Measurements from ENCODE around the gene TSSC4.

TSSC4 gene

DNA sequence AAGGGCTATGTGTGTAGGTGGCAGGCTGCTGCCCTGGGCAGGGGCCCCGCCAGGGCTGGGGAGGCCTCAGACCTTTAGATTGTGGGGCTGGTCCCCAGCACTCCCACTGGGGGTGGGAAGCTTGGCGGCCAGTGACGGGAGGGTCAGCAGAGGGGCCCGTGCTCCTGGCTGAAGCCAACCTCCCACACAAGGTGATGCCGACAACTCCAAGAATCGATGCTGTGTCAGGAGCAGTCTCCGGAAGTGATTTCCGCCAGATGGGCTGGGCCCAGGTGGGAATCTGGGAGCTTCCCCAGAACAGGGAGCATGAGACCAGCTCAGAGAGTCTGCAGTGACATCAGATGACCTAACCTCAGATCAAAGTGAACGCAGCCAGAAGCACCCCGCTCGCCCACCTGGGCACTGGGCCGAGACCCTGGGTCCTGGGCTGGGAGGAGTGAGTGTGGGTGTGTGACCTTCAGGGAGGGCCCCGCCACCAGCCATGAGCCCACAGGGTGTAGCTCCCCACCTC, 36.0 kb downstream of the TSSC4 start:
- no peaks in the 10 kb centered on the region for H4K20me1 ChIP-seq (ENCODE audit: control insufficient read depth, insufficient read depth, low read depth, low read length)
- H3K4me2 ChIP-seq (ENCODE audit: low read length): no peak overlapping the region
- H3K9me3 ChIP-seq (ENCODE audit: control insufficient read depth, insufficient read depth, low read length): no peaks in the 10 kb centered on the region
- no peak overlapping the region for H3K4me3 ChIP-seq (ENCODE audit: low read length)
- no peaks in the 10 kb centered on the region for H3K9me2 ChIP-seq (replicated peaks; ENCODE audit: control insufficient read depth, low read length)
- no peaks in the 10 kb centered on the region for H3K36me3 ChIP-seq (ENCODE audit: control insufficient read depth, low read length)
- H3K79me2 ChIP-seq (ENCODE audit: control insufficient read depth, low read length): no peaks in the 10 kb centered on the region
- H3F3A ChIP-seq (ENCODE audit: control insufficient read depth, insufficient read depth): no peaks in the 10 kb centered on the region
- no peak overlapping the region for H3K27ac ChIP-seq (ENCODE audit: low read depth, low read length)
- no peak for TF ChIP-seq EZH2phosphoT487 (IDR thresholded peaks at IDR 0.05; ENCODE audit: borderline replicate concordance, low read length)
- TF ChIP-seq, protein P1, sequence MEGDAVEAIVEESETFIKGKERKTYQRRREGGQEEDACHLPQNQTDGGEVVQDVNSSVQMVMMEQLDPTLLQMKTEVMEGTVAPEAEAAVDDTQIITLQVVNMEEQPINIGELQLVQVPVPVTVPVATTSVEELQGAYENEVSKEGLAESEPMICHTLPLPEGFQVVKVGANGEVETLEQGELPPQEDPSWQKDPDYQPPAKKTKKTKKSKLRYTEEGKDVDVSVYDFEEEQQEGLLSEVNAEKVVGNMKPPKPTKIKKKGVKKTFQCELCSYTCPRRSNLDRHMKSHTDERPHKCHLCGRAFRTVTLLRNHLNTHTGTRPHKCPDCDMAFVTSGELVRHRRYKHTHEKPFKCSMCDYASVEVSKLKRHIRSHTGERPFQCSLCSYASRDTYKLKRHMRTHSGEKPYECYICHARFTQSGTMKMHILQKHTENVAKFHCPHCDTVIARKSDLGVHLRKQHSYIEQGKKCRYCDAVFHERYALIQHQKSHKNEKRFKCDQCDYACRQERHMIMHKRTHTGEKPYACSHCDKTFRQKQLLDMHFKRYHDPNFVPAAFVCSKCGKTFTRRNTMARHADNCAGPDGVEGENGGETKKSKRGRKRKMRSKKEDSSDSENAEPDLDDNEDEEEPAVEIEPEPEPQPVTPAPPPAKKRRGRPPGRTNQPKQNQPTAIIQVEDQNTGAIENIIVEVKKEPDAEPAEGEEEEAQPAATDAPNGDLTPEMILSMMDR (IDR thresholded peaks at IDR 0.05; ENCODE audit: low read depth, low read length, poor library complexity, severe bottlenecking): no peak
- H3K27me3 ChIP-seq (ENCODE audit: control insufficient read depth, low read length): no peaks in the 10 kb centered on the region
- H3K4me1 ChIP-seq (ENCODE audit: control insufficient read depth, low read length): no peaks in the 10 kb centered on the region

GRCh38 chr11:2437516-2437915, 37.0 kb downstream of the TSSC4 start:
- H4K20me1 ChIP-seq (ENCODE audit: control insufficient read depth, insufficient read depth, low read depth, low read length): no peaks in the 10 kb centered on the region; the same call in 1 of the 2 replicates
- H3K27ac ChIP-seq (ENCODE audit: low read depth, low read length): no peak overlapping the region
- no peaks in the 10 kb centered on the region for H3K36me3 ChIP-seq (ENCODE audit: control insufficient read depth, low read length)
- no peak for TF ChIP-seq EZH2phosphoT487 (IDR thresholded peaks at IDR 0.05; ENCODE audit: borderline replicate concordance, low read length)
- TF ChIP-seq, protein P1 (IDR thresholded peaks at IDR 0.05; ENCODE audit: low read depth, low read length, poor library complexity, severe bottlenecking): no peak
- H3K9me2 ChIP-seq (replicated peaks; ENCODE audit: control insufficient read depth, low read length): no peaks in the 10 kb centered on the region
- no peaks in the 10 kb centered on the region for H3K4me1 ChIP-seq (ENCODE audit: control insufficient read depth, low read length)
- H3K9me3 ChIP-seq (ENCODE audit: control insufficient read depth, insufficient read depth, low read length): no peaks in the 10 kb centered on the region
- no peak overlapping the region for H3K4me3 ChIP-seq (ENCODE audit: low read length)
- H3F3A ChIP-seq (ENCODE audit: control insufficient read depth, insufficient read depth): no peaks in the 10 kb centered on the region; the same call in 1 of the 2 replicates
- H3K27me3 ChIP-seq (ENCODE audit: control insufficient read depth, low read length): no peaks in the 10 kb centered on the region
- no peak overlapping the region for H3K4me2 ChIP-seq (ENCODE audit: low read length)
- H3K79me2 ChIP-seq (ENCODE audit: control insufficient read depth, low read length): no peaks in the 10 kb centered on the region

DNA sequence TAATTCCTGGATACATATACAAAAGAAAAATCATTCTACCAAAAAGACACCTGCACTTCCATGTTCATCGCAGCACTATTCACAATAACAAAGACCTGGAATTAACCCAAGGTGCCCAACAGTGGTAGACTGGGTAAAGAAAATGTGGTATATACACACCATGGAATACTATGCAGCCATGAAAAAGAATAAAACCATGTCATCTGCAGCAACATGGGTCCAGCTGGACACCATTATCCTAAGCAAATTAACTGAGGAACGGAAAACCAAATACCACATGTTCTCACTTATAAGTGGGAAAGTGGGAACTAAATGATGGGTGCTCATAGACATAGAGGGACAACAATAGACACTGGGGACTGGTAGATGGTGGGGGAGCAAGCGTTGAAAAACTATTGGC, 39.3 kb downstream of the TSSC4 start:
- no peak overlapping the region for H3K4me3 ChIP-seq (ENCODE audit: low read length)
- H3K27me3 ChIP-seq (ENCODE audit: control insufficient read depth, low read length): no peaks in the 10 kb centered on the region
- peaks cover 2% of the 10 kb centered on the region; the same call in 1 of the 2 replicates for H3F3A ChIP-seq (ENCODE audit: control insufficient read depth, insufficient read depth)
- no peak overlapping the region for H3K4me2 ChIP-seq (ENCODE audit: low read length)
- no peaks in the 10 kb centered on the region for H3K36me3 ChIP-seq (ENCODE audit: control insufficient read depth, low read length)
- H3K27ac ChIP-seq (ENCODE audit: low read depth, low read length): no peak overlapping the region
- no peaks in the 10 kb centered on the region for H3K79me2 ChIP-seq (ENCODE audit: control insufficient read depth, low read length)
- H4K20me1 ChIP-seq (ENCODE audit: control insufficient read depth, insufficient read depth, low read depth, low read length): no peaks in the 10 kb centered on the region; the same call in 1 of the 2 replicates
- no peaks in the 10 kb centered on the region for H3K4me1 ChIP-seq (ENCODE audit: control insufficient read depth, low read length)
- H3K9me3 ChIP-seq (ENCODE audit: control insufficient read depth, insufficient read depth, low read length): no peaks in the 10 kb centered on the region
- TF ChIP-seq, protein P1 (IDR thresholded peaks at IDR 0.05; ENCODE audit: low read depth, low read length, poor library complexity, severe bottlenecking): no peak
- no peak for TF ChIP-seq EZH2phosphoT487 (IDR thresholded peaks at IDR 0.05; ENCODE audit: borderline replicate concordance, low read length)
- no peaks in the 10 kb centered on the region for H3K9me2 ChIP-seq (replicated peaks; ENCODE audit: control insufficient read depth, low read length)

Measured in DOHH2 (cell line).